Activated CD4-positive, alpha-beta T cell treated with anti-CD3 and anti-CD28 coated beads, Interleukin-2, amount 50 U/mL, for 16 hours (primary cell): ENCODE measurements around the gene SLC7A6.
A peak's percentile ranks its signal among the peaks of the same experiment; 100 is the strongest.

Source experiments
- DNase-seq: peaks from one replicate; pipeline ENCODE4 v3.0.0-alpha.2; 2020

The SLC7A6 gene

GRCh38 chr16:68310774-68311511 lies 46.6 kb downstream of the SLC7A6 start, which contains the start of the genes PRMT7 and SLC7A6OS:
Gene PRMT7 (plus strand): TSS chr16:68311019. CDS start chr16:68315980, 4,961 bp downstream.
Gene SLC7A6OS (minus strand): TSS chr16:68310946. CDS start chr16:68310926, 20 bp downstream.
- DNase-seq: peak; percentile 95

- DNase-seq: no peak
Measured at GRCh38 chr16:68313116-68313515, 48.8 kb downstream of the SLC7A6 start.

- peak; percentile 58 for DNase-seq
Measured at GRCh38 chr16:68319185-68319908, 55.0 kb downstream of the SLC7A6 start.

- DNase-seq: no peak
Measured at GRCh38 chr16:68324336-68324735, 60.0 kb downstream of the SLC7A6 start.

GRCh38 chr16:68324780-68325357 lies 60.5 kb downstream of the SLC7A6 start:
- DNase-seq: no peak

GRCh38 chr16:68328151-68328859 lies 64.0 kb downstream of the SLC7A6 start:
- peak; percentile 83 for DNase-seq

- DNase-seq: no peak
Measured at GRCh38 chr16:68328860-68329390, 64.6 kb downstream of the SLC7A6 start.

- DNase-seq: no peak
Measured at GRCh38 chr16:68331879-68332410, 67.6 kb downstream of the SLC7A6 start.

GRCh38 chr16:68332411-68333121 lies 68.2 kb downstream of the SLC7A6 start:
- DNase-seq: peak; percentile 5

- DNase-seq: no peak
Measured at GRCh38 chr16:68335175-68335574, 70.8 kb downstream of the SLC7A6 start.

GRCh38 chr16:68338326-68339119 lies 74.2 kb downstream of the SLC7A6 start:
- no peak for DNase-seq

GRCh38 chr16:68339214-68339613 lies 74.9 kb downstream of the SLC7A6 start:
- DNase-seq: no peak

- no peak for DNase-seq
Measured at GRCh38 chr16:68342620-68343019, 78.3 kb downstream of the SLC7A6 start.

GRCh38 chr16:68343137-68343536 lies 78.8 kb downstream of the SLC7A6 start:
- no peak for DNase-seq

GRCh38 chr16:68344252-68344651 lies 79.9 kb downstream of the SLC7A6 start:
- DNase-seq: no peak

GRCh38 chr16:68345351-68345810 lies 81.1 kb downstream of the SLC7A6 start:
- no peak for DNase-seq

- DNase-seq: no peak
Measured at GRCh38 chr16:68345958-68346635, 81.8 kb downstream of the SLC7A6 start.

GRCh38 chr16:68346892-68347480 lies 82.7 kb downstream of the SLC7A6 start:
- DNase-seq: no peak

GRCh38 chr16:68347605-68348004 lies 83.3 kb downstream of the SLC7A6 start:
- DNase-seq: no peak
